Neural progenitor cell (in vitro differentiated cells): Measurements from ENCODE around the gene AHSG.

ENCODE experiments used
- CTCF ChIP-seq: fragments of 200-600 bp; sonication (generic); IDR thresholded peaks from 2 replicates; pipeline ENCODE4 v1.5.1; 2017; ENCODE audit warnings: antibody characterized with exemption, mild to moderate bottlenecking
- EZH2 ChIP-seq: fragments of 200-600 bp; sonication (generic); IDR thresholded peaks from 2 replicates; pipeline ENCODE4 v1.6.1; 2017; ENCODE audit warnings: antibody characterized with exemption, mild to moderate bottlenecking, moderate library complexity

- TF ChIP-seq EZH2 (no peak), CTCF (no peak)
Observed at GRCh38 chr3:186643493-186643892, 30.6 kb downstream of the AHSG start.
